GM18505 (cell line): ENCODE results near the gene ATP2B2.

Experiments
- ATAC-seq: cut with Tn5 transposase; IDR thresholded peaks from one replicate; pipeline ENCODE4 v1.9.1; 2021; ENCODE audit not compliant: unreplicated experiment
- POLR2A ChIP-seq: IDR thresholded peaks from 4 replicates; pipeline ENCODE4 v1.6.1; 2011; ENCODE audit warnings: borderline replicate concordance; ENCODE audit not compliant: insufficient read depth, insufficient read length; ENCODE audit errors: extremely low read depth

The ATP2B2 gene

DNA sequence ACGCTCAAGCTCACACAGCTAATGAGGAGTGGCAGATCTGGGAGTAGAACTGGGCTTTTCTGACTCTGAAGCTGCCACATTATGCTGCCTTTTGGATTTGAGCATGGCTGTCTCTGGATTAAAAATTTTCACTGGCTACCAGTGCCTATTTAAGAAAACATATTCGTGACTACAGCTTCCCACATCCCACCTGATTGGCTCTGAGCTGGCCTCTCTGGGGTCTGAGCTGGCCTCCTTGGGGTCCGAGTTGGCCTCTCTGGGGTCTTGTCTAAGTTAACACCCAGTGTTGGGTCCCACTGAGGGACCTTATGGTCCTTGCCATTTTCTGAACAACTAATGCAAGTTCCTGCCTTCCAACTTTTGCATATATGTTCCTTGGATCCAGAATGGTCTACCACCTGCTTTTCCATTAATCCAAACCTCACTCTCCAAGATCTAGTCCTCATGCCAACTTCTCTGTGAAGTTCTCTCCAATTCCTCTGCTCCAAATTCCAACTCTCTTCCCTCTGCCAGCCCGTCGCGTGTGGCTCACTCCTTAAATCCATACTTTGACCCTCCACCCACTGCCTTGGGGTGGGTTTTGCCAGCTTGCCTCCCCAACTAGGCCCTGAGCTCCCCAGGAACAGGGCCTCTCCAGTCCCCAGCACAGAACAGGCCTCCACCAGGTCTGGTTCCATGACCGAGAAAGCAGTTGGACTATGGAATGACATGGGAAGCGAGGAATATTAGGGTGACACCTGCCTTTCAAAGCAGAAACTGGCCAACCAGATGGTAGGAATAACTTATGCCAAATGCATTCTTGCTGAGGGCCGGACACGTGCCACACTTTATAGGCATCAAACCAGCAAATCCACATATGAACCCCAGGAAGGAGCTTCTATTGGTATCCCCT lies 42.5 kb downstream of the ATP2B2 start:
- ATAC-seq = no peak
- no peak for TF ChIP-seq POLR2A

GRCh38 chr3:10460951-10461545 lies 44.3 kb downstream of the ATP2B2 start:
- no peak for ATAC-seq
- no peak for TF ChIP-seq POLR2A

DNA sequence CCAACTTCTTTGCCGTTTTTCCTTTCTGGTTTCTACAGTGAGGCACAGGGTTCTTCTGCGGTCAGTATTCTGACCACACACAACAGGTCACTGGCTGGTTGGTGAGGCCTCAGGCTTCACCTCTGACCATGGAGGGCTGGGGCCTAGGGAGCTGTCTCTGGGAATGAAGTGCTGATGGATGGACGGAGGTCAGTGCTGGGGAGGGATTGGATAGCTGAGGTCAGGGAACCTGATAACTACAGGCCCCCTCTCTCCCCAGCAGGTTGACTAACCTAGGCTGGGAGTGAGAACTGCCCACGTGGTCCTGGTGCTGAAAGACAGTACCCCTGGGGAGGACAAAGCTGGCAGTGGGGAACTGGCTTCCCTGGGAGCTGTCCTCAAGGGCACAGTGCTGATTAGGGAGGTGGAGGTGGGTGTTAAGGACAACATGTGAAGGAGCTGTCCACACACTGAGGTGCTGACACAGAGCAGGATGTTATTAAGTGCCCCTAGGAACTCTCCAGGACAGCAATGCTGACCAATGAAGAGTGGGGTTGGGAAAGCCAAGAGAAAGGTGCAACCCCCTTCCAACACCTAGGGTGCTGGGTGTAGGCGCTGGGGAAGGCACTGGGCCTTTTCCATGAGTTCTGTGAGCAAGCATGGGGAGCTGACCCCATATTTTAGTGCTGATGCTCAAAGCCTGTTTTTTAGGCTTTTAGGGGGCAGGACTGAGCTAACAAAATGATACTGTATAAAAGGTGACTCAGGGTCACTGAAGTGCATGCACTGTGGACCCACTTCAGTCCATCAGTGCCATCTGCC lies 45.2 kb downstream of the ATP2B2 start:
- no peak for TF ChIP-seq POLR2A
- ATAC-seq = no peak

DNA sequence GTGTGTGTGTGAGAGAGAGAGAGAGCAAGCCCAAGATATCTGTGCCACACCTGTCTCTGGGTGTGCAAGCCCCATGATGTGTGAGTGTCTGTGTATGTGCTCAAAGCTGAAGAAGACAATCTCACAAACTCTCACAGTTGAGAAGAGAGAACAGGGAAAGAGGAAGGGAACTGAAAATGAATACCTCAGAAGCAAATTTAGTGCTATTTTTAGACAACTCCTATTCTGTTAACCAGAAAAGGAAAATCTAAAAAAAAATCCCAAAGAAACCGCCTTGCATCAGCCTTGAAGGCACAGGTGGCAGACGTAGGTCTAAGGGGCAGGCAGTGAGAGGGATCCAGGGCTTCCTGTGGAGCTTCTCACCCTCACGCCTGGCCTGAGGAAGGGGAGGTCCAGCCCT lies 47.8 kb downstream of the ATP2B2 start:
- TF ChIP-seq POLR2A = no peak
- no peak for ATAC-seq

DNA sequence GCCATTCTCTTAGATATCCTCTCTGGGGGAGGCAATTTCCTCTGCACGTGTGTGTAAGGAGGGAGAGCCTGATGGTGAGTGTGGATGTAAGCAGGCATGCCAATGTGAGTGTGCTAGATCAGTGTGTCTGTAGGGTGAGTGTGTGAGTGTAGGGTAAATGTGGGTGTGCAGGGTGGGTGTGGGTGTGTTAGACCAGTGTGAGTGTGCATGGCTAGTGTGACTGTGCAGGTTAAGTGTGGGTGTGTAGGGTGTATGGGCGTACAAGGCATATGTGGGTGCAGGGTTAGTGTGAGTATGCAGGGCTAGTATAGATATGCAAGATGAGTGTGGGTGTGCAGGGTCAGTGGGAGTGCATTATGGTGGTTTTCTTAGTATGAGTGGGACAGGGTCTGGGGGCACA lies 48.4 kb downstream of the ATP2B2 start:
- ATAC-seq = no peak
- TF ChIP-seq POLR2A = no peak

DNA sequence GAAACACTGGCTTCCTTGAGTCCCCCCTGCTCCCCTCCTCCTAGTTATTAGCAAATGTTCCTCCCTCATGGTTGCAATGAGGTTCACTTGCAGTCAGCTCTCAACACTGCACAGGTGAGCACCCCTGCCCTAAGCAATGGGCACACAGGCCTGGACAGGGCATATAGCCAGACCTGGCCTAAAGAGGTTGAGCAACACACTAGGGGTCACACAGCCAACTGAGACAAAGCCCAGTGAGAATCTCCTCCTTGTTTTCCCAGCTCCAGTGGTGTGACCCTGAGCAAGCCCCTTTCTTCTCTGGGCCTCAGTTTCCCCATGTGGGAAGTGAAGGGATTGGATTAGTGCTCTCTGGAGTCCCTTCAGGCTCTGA lies 49.9 kb downstream of the ATP2B2 start:
- ATAC-seq = no peak
- no peak for TF ChIP-seq POLR2A

- no peak for ATAC-seq
- no peak for TF ChIP-seq POLR2A
Observed at GRCh38 chr3:10454907-10455544, 50.4 kb downstream of the ATP2B2 start.

- ATAC-seq = no peak
- no peak for TF ChIP-seq POLR2A
Observed at GRCh38 chr3:10453431-10454163, 51.8 kb downstream of the ATP2B2 start.

DNA sequence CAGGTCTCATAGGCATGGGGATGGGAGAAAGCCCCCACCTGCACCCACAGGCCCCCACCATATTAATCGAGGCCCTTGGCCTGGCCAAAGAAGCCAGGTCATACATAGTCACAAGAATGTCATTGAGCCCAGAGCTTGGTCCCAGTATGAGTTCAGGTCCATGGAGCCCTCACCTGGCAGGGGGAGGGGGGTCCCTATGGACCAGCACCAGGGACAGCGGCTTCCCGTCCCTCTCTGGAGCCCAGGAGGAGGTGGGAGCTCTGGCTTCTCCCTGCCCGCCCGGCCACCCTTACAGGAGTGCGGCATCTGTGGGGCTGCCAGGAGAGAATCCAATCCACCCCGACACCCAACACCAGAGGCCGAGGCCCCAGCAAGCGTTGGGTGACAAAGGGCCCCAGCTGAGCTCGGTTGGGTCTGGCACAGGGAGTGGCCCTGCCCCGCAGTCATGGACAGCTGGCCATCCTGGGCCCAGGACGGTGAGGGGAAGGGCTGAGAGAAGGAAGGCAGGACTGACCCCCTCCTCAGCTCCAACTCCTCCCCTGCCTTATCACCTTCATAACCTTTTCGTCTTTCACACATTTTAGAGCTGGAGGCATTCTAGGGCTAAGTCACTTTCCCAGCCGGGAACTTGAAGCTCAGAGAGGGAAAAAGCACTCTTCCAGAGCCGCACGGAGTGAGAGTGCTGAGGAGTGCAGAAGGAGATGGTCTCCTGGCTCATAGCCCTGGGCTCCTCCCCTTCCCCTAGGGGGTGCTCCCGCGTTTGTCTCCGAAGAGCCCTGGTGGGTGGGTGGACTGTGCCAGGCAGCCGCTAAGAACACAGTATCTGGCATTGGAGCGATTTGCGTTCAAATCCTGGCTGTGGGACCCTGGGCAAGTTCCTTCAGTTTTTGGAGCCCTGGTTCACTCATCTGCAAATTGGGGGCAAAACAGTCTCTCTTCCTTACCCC lies 54.6 kb downstream of the ATP2B2 start:
- ATAC-seq = no peak
- no peak for TF ChIP-seq POLR2A

- no peak for TF ChIP-seq POLR2A
- no peak for ATAC-seq
Observed at GRCh38 chr3:10449436-10449835, 56.0 kb downstream of the ATP2B2 start.

DNA sequence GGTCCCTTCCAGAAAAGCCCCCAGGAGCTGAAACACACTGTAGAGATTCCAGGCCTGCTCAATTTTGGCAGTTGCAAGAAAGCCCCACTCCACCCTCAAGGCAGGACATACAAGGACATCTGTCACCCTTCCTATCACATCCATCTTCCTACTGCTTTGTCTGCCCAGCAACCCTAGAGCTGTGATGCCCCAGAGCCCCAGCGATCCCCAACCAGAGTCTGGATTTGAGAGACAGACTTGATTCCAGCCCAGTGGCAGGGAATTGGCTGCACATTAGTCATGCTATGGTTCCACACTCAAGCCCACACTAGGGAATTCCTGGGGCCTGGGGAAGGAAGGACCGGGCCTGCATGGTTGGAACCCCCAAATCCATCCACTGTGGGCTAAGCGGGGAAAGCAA lies 56.8 kb downstream of the ATP2B2 start:
- ATAC-seq = no peak
- no peak for TF ChIP-seq POLR2A

DNA sequence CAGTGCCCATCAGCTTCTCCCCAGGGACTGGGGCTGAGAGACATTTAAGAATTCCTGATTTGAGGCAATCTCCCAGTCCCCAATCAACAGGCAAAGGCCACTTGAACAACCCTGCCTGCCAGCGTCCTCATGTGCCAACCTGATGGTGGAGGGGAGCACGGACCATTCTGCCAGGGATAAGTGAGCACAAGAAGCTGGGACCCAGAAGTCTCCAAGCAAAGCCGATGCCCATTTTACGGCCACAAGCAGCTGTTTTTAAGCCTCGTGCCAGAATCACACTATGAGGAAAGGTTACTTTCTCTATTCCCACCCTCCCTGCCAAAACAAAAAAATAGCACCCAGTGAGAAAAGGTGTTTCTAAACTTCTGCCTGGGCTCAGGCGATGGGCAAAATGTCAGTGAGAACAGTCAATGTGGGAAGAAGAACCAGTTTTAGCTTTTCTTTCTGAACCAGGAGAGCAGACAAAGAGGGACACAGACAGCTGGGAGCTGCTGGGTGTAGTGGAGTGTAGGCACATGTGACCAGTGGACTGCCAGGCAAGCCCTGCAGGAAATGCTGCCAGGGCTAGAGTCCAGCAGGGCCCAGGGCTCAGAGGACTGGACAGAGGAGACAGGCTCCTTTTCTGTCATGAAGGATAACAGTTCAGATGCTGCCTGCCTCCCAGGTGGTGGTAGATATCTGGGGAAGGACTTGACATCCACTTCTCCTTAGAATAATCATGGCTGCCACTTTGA lies 57.7 kb downstream of the ATP2B2 start:
- no peak for ATAC-seq
- no peak for TF ChIP-seq POLR2A

DNA sequence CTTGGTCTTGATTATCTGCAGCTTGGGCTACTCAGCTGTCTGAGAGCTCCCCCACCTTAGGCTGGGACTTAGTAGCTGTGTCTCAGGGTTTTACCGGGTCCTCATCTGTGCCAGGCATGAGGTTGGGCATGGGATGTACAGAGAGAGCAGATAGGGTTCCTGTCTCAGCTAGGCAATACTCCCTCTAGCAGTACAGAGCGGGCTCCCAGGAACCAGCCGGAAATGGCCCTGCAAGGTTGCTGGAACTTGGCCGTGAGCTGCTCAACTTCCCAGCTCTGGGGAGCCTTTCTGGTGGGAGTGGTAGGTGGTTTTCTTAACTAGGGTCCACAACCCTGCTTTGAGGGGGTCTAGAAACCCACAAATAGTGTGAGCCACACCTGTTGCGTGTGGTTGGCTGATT lies 58.3 kb downstream of the ATP2B2 start:
- ATAC-seq = no peak
- TF ChIP-seq POLR2A = no peak
